Measurements from ENCODE around the gene ZNF750.

The ZNF750 gene

DNA sequence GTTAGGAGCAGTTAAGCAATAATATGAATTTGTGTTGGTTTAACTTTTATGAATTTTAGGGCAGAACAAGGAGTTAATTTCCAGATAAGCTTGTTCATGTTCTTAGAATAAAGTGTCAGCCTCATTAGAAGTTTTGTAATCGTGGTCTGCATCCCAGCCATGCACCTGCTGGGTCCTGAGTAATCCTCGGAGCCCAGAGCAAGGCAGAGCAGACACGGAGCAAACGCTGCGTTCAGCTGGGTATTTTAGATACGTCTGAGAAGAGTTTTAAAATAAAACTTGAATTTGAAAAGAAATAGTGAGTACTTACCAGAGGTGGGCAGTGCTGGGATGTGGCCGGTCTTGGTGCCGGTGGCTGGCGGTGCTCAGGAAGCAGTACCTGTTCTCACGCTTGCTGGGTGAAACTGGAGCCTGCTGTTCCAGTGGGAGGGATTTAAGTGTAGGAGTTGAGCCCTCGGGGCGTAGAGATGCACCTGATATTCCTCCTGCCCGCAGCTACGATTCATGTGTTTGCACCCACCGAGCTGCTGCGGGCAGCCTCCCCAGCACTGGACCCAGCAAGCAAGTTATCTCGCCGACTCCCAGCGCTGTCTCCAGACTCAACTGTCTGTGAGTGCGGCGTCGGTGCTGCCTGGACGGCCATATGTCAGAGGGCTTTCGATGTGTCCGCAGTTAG lies at the start of gene ZNF750:
TSS of gene ZNF750 (minus strand) at position 406 of the 676 bp plus-strand sequence. CDS start 7,568 bp downstream, outside the sequence.
- TF ChIP-seq, protein P1, sequence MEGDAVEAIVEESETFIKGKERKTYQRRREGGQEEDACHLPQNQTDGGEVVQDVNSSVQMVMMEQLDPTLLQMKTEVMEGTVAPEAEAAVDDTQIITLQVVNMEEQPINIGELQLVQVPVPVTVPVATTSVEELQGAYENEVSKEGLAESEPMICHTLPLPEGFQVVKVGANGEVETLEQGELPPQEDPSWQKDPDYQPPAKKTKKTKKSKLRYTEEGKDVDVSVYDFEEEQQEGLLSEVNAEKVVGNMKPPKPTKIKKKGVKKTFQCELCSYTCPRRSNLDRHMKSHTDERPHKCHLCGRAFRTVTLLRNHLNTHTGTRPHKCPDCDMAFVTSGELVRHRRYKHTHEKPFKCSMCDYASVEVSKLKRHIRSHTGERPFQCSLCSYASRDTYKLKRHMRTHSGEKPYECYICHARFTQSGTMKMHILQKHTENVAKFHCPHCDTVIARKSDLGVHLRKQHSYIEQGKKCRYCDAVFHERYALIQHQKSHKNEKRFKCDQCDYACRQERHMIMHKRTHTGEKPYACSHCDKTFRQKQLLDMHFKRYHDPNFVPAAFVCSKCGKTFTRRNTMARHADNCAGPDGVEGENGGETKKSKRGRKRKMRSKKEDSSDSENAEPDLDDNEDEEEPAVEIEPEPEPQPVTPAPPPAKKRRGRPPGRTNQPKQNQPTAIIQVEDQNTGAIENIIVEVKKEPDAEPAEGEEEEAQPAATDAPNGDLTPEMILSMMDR (IDR thresholded peaks at IDR 0.05; ENCODE audit: low read length, missing control alignments): no peak
- H3K4me3 ChIP-seq (replicated peaks; ENCODE audit: low read depth, low read length): no peak within 1 kb of the TSS
- DNase-seq (ENCODE audit: low read depth): no peak

DNA sequence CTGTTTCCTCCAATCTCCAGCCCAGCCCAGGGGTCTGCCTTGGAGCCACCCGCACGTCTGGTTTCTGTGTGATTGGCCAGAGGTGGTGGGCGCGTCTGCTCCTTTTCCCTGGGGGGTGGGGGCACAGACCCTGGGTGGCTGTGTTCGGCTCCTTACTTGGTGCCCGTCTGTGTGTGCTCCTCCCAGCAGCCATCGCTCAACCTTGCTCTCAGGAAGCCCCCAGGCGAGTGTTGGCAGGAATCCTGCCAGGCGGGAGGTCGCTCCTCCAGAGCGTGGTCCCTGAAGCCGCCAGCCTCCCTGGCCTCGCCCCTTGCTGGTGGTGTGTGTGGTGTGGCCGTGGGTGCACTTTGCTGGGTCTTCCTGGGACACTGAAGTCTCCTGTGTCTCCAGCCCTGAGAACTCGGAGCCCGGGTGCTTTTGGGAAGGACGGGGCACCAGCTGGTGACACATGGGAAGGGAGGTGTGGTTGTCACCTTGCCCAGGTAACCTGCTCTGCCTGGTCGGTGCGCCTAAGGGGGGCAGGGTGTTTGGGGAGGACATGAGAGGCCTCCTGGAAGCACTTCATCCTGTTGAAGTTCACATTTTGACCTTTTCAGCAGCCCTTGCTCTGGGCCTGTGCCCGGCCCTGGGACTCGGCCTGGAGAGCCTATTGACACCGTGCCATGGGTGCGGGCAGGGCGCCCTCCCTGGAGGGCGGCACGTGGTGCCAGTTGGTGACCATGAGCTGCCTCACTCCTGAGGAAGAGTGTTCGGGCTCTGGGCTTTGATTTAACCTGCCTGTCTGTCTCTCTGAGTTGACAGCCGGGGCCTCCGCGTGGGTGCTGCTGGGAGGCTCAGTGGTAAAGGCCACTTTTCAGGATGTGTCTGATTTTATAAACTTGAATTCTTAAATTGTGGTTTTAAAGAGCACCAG lies 49.0 kb upstream of the ZNF750 start:
- no peak for DNase-seq (ENCODE audit: low read depth)
- TF ChIP-seq, protein P1 (IDR thresholded peaks at IDR 0.05; ENCODE audit: low read length, missing control alignments): no peak
- H3K4me3 ChIP-seq (replicated peaks; ENCODE audit: low read depth, low read length): no peak overlapping the region

DNA sequence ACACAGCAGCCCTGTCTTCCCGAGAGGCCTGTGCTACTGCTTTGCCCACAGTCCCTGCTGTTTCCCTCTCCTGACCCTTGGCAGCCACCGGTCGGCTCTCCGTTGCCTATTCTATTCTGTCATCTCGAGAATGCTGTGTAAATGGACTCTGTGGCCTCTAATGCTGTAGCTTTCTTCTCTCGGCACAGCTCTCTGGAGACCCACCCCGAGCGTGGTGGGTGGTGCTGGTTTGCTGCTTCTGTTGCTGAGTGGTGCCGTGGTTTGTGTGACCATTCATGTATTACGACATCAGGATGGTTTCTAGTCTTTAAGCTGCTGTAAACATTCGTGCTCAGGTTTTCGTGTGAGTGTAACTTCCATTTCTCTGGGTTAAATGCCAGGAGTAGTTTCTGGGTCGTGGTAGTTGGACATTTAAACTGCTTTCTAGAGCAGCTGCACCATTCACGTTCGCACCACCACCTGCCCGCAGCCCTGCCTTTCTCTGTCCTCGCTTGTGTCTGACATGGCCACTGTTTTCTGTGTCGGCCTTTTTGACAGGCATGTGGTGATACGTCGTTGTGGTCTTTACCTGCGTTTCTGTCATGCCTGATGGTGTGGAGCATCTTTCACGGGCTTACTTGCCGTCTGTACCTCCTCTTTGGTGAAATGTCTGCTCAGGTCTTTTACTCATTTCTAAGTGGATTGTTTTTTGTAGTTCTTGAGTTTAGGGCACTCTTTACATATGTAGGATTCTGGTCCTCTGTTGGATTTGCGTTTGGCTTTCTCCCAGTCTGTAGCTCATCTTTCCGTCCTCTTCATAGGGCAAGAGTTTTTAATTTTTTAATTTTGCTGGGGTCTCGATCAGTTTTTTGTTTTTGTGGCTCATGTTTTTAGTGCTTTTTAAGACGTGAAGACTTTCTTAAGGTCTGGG lies 47.7 kb upstream of the ZNF750 start:
- DNase-seq (ENCODE audit: low read depth): no peak
- H3K4me3 ChIP-seq (replicated peaks; ENCODE audit: low read depth, low read length): no peak overlapping the region

DNA sequence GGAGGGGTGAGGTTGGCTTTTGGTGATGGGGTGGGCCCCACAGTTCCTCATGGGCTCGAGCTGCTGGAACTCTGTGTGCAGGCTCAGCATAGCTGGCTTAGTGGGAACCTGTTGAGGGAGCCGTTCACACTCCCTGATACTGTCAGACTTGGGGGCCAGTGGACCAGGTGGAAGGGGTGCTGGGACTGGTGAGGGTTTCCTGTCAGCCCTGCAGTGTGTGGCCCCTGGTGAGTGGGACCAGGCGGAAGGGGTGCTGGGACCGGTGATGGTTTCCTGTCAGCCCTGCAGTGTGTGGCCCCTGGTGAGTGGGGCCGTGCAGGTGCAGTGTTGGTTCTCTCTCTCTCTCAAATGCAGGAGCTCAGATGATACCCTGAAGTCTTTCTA lies 45.1 kb upstream of the ZNF750 start:
- no peak overlapping the region for H3K4me3 ChIP-seq (replicated peaks; ENCODE audit: low read depth, low read length)
- DNase-seq (ENCODE audit: low read depth): no peak
- TF ChIP-seq, protein P1 (IDR thresholded peaks at IDR 0.05; ENCODE audit: low read length, missing control alignments): no peak

More for the DNA sequence above, 47.7 kb upstream of the ZNF750 start:
- TF ChIP-seq, protein P1 (IDR thresholded peaks at IDR 0.05; ENCODE audit: low read length, missing control alignments): no peak

GRCh38 chr17:82884341-82884969 lies 44.6 kb upstream of the ZNF750 start:
- H3K4me3 ChIP-seq (replicated peaks; ENCODE audit: low read depth, low read length): no peak overlapping the region
- peak; percentile 23 for DNase-seq (ENCODE audit: low read depth)
- TF ChIP-seq, protein P1 (IDR thresholded peaks at IDR 0.05; ENCODE audit: low read length, missing control alignments): no peak

GRCh38 chr17:82883419-82884031 lies 43.7 kb upstream of the ZNF750 start:
- TF ChIP-seq, protein P1 (IDR thresholded peaks at IDR 0.05; ENCODE audit: low read length, missing control alignments): no peak
- no peak for DNase-seq (ENCODE audit: low read depth)
- H3K4me3 ChIP-seq (replicated peaks; ENCODE audit: low read depth, low read length): no peak overlapping the region

Data from fibroblast of pulmonary artery (primary cell).